ENCODE measurements around the gene TMEM245. TPM values are rescaled to one million over a fixed set of nuclear protein-coding genes. Genes with fewer than 3 reads are reported as not detected.
A peak's percentile ranks its signal among the peaks of the same experiment; 100 is the strongest.

The TMEM245 gene
- total and polyA plus RNA-seq, 10 of the 15 experiments (the other 5 are each of a cell fraction or from before 2014, with no cell fraction given), result 7.4 to 36.1 (median 19.0) TPM

DNA sequence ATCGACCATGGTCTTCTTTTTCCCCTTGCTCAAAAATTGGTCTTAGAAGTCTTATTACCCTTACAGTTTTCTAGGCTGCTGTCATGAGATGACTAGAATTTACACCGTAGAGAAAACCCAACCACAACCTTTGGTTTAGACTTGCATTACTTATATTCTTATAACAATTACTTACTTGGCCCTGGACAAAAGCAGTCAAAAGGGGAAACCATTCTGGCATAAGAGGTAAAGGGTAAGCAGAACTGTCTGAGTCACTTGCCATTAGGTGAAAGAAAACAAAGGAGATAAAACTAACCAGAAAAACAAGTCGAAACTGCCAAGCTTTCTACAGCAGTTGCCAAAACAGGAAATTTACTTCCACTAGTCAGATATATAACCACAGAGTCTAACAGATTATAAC, 17.9 kb downstream of the TMEM245 start (continued):
- TF ChIP-seq SMAD1 (IDR thresholded peaks at IDR 0.05; ENCODE audit: low read depth, partially characterized antibody) (no peak), MEF2A (IDR thresholded peaks at IDR 0.05; ENCODE audit: insufficient read depth, low read depth, low read length) (peak; percentile 57; the same call in 1 of the 2 replicates), ATF7 (IDR thresholded peaks at IDR 0.05; ENCODE audit: low read depth) (peak; percentile 50), EP300 (IDR thresholded peaks at IDR 0.05; ENCODE audit: borderline replicate concordance in 1 of 2, control insufficient read depth in 1 of 2, low read depth in 2 of 2, low read length in 2 of 2) (peak in 1 of 2 experiments; percentile 18; a peak in 1 of 4 replicates), ZBTB4 (CRISPR knock-in tag; IDR thresholded peaks at IDR 0.05) (no peak), CBFB (IDR thresholded peaks at IDR 0.05; ENCODE audit: low read depth) (peak; percentile 35; the same call in 1 of the 2 replicates), SPI1 (IDR thresholded peaks at IDR 0.05; ENCODE audit: borderline replicate concordance, insufficient read depth, low read depth, low read length) (peak; percentile 36; the same call in 1 of the 2 replicates), NBN (IDR thresholded peaks at IDR 0.05) (0 out of 2 replicates have a peak, but pooled peaks have one; percentile 44), JUND (IDR thresholded peaks at IDR 0.05; ENCODE audit: low read depth, low read length) (no peak), FOXK2 (IDR thresholded peaks at IDR 0.05) (no peak), NFIC (IDR thresholded peaks at IDR 0.05; ENCODE audit: low read depth, low read length) (peak; percentile 84), RELB (IDR thresholded peaks at IDR 0.05; ENCODE audit: low read depth) (peak; percentile 41; the same call in 1 of the 2 replicates), SMARCA5 (IDR thresholded peaks at IDR 0.05) (0 out of 2 replicates have a peak, but pooled peaks have one; percentile 46), NR2C2 (IDR thresholded peaks at IDR 0.05; ENCODE audit: borderline replicate concordance, control insufficient read depth, insufficient read length, low read depth) (no peak), JUNB (IDR thresholded peaks at IDR 0.05) (peak; percentile 80), EED (IDR thresholded peaks at IDR 0.05; ENCODE audit: low read depth) (no peak), SREBF2 (IDR thresholded peaks at IDR 0.05; ENCODE audit: low read length) (no peak), MYB (IDR thresholded peaks at IDR 0.05; ENCODE audit: borderline replicate concordance, low read depth, low read length) (no peak)
- TF ChIP-seq, protein P1, sequence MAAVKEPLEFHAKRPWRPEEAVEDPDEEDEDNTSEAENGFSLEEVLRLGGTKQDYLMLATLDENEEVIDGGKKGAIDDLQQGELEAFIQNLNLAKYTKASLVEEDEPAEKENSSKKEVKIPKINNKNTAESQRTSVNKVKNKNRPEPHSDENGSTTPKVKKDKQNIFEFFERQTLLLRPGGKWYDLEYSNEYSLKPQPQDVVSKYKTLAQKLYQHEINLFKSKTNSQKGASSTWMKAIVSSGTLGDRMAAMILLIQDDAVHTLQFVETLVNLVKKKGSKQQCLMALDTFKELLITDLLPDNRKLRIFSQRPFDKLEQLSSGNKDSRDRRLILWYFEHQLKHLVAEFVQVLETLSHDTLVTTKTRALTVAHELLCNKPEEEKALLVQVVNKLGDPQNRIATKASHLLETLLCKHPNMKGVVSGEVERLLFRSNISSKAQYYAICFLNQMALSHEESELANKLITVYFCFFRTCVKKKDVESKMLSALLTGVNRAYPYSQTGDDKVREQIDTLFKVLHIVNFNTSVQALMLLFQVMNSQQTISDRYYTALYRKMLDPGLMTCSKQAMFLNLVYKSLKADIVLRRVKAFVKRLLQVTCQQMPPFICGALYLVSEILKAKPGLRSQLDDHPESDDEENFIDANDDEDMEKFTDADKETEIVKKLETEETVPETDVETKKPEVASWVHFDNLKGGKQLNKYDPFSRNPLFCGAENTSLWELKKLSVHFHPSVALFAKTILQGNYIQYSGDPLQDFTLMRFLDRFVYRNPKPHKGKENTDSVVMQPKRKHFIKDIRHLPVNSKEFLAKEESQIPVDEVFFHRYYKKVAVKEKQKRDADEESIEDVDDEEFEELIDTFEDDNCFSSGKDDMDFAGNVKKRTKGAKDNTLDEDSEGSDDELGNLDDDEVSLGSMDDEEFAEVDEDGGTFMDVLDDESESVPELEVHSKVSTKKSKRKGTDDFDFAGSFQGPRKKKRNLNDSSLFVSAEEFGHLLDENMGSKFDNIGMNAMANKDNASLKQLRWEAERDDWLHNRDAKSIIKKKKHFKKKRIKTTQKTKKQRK (IDR thresholded peaks at IDR 0.05; ENCODE audit: low read depth, low read length), result no peak
- TF ChIP-seq, protein P2, sequence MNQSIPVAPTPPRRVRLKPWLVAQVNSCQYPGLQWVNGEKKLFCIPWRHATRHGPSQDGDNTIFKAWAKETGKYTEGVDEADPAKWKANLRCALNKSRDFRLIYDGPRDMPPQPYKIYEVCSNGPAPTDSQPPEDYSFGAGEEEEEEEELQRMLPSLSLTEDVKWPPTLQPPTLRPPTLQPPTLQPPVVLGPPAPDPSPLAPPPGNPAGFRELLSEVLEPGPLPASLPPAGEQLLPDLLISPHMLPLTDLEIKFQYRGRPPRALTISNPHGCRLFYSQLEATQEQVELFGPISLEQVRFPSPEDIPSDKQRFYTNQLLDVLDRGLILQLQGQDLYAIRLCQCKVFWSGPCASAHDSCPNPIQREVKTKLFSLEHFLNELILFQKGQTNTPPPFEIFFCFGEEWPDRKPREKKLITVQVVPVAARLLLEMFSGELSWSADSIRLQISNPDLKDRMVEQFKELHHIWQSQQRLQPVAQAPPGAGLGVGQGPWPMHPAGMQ (IDR thresholded peaks at IDR 0.05; ENCODE audit: borderline replicate concordance), result no peak
